Neural progenitor cell (in vitro differentiated cells): Measurements from ENCODE around the gene WDR43.

Experiments used
- CTCF ChIP-seq: fragments of 200-600 bp; sonication (generic); IDR thresholded peaks from 2 replicates; pipeline ENCODE4 v1.5.1; 2017; ENCODE audit warnings: antibody characterized with exemption, mild to moderate bottlenecking
- EZH2phosphoT487 ChIP-seq: fragments of 200-600 bp; sonication (generic); IDR thresholded peaks from 2 replicates; pipeline ENCODE4 v1.6.1; 2017; ENCODE audit warnings: antibody characterized with exemption

- TF ChIP-seq CTCF (no peak), EZH2phosphoT487 (no peak)
These were observed 24.1 kb upstream of the WDR43 start, which contains the start of gene TRMT61B for GRCh38 chr2:28870146-28870891.
